ENCODE results near the gene ARMC2. TPM values are rescaled to one million over a fixed set of nuclear protein-coding genes. Genes with fewer than 3 reads are reported as not detected.

The ARMC2 gene
- total RNA-seq, 2 experiments from 2014 or later, result 2.6 to 8.4 TPM

- Histone ChIP-seq H4K20me1 (ENCODE audit: insufficient read depth, low read length) (no peaks in the 10 kb centered on the region), H3K4me2 (ENCODE audit: low read length) (no peak overlapping the region), H3K27ac (ENCODE audit: low read depth, low read length, poor library complexity, severe bottlenecking) (no peak overlapping the region), H3K36me3 (ENCODE audit: insufficient read depth, low read length) (no peaks in the 10 kb centered on the region), H2AFZ (ENCODE audit: low read length) (no peak overlapping the region), H3K9me3 (ENCODE audit: low read length) (no peaks in the 10 kb centered on the region), H3K4me3 (ENCODE audit: low read depth, low read length, poor library complexity, severe bottlenecking) (no peak overlapping the region), H3K79me2 (ENCODE audit: insufficient read depth, low read depth, low read length) (no peaks in the 10 kb centered on the region), H3K9me2 (ENCODE audit: insufficient read depth, low read length) (no peaks in the 10 kb centered on the region), H3K4me1 (ENCODE audit: insufficient read depth, low read length, poor library complexity, severe bottlenecking) (peaks cover 8% of the 10 kb centered on the region)
- no TSS peak for BruUV-seq (replicated peaks)
- ChIA-PET POLR2A (interaction anchor here (0.8 to 1.9 kb wide), 6 partner anchors 8 to 111 kb away, joined by 3 to 4 read pairs (median 3); no protein-coding TSS in a partner anchor), CTCF (ENCODE audit: unreplicated experiment) (interaction anchor here (0.9 kb wide), 1 partner anchor 8 kb away, joined by 3 read pairs; no protein-coding TSS in a partner anchor)
- DNase-seq (ENCODE audit: low spot score), result no peak
- TF ChIP-seq, protein P1, sequence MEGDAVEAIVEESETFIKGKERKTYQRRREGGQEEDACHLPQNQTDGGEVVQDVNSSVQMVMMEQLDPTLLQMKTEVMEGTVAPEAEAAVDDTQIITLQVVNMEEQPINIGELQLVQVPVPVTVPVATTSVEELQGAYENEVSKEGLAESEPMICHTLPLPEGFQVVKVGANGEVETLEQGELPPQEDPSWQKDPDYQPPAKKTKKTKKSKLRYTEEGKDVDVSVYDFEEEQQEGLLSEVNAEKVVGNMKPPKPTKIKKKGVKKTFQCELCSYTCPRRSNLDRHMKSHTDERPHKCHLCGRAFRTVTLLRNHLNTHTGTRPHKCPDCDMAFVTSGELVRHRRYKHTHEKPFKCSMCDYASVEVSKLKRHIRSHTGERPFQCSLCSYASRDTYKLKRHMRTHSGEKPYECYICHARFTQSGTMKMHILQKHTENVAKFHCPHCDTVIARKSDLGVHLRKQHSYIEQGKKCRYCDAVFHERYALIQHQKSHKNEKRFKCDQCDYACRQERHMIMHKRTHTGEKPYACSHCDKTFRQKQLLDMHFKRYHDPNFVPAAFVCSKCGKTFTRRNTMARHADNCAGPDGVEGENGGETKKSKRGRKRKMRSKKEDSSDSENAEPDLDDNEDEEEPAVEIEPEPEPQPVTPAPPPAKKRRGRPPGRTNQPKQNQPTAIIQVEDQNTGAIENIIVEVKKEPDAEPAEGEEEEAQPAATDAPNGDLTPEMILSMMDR (conservative IDR thresholded peaks at IDR 0.05; ENCODE audit: low read length), result no peak
- TF ChIP-seq EZH2phosphoT487 (IDR thresholded peaks at IDR 0.05; ENCODE audit: borderline replicate concordance, low read depth, low read length), result no peak
- intact Hi-C loops (cut with micrococcal nuclease; ENCODE audit: unreplicated experiment), result no loop called here
Measured at GRCh38 chr6:108955329-108955949, 107.2 kb downstream of the ARMC2 start.

DNA sequence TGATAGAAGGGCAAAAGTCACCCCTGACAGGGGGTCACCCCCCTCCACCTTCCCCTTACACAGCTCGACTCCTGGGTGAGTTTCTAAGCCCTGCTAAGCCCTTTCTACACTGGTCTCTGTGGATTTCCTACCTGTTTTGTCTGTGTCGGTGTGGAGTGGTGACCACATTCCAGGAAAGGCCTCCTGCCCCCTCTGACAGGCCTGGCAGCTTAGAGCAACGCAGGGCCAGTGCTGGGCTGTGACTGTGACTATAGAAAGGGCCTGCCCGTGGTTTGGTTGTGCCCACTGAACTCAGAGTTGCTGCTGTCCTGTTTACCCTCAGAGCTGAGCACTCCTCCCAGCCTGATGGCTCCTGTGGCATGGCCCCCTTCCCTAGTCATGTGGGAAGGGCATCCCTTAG, 109.0 kb downstream of the ARMC2 start:
- H4K20me1 ChIP-seq (ENCODE audit: insufficient read depth, low read length), result no peaks in the 10 kb centered on the region
- no peaks in the 10 kb centered on the region for H3K36me3 ChIP-seq (ENCODE audit: insufficient read depth, low read length)
- peaks cover 8% of the 10 kb centered on the region for H3K4me1 ChIP-seq (ENCODE audit: insufficient read depth, low read length, poor library complexity, severe bottlenecking)
- no peaks in the 10 kb centered on the region for H3K9me2 ChIP-seq (ENCODE audit: insufficient read depth, low read length)
- H3K79me2 ChIP-seq (ENCODE audit: insufficient read depth, low read depth, low read length), result no peaks in the 10 kb centered on the region
- ChIA-PET CTCF (ENCODE audit: unreplicated experiment) (interaction anchor here (1.1 kb wide), 1 partner anchor 14 kb away, joined by 4 read pairs; no protein-coding TSS in a partner anchor), POLR2A (no interaction called here)
- no peak overlapping the region for H3K4me3 ChIP-seq (ENCODE audit: low read depth, low read length, poor library complexity, severe bottlenecking)
- BruUV-seq (replicated peaks), result no TSS peak
- intact Hi-C loops (cut with micrococcal nuclease; ENCODE audit: unreplicated experiment), result no loop called here
- no peak for DNase-seq (ENCODE audit: low spot score)
- no peak overlapping the region for H3K27ac ChIP-seq (ENCODE audit: low read depth, low read length, poor library complexity, severe bottlenecking)
- H2AFZ ChIP-seq (ENCODE audit: low read length), result no peak overlapping the region
- no peak for TF ChIP-seq EZH2phosphoT487 (IDR thresholded peaks at IDR 0.05; ENCODE audit: borderline replicate concordance, low read depth, low read length)
- TF ChIP-seq, protein P1 (conservative IDR thresholded peaks at IDR 0.05; ENCODE audit: low read length), result no peak
- no peak overlapping the region for H3K4me2 ChIP-seq (ENCODE audit: low read length)
- no peaks in the 10 kb centered on the region for H3K9me3 ChIP-seq (ENCODE audit: low read length)

Measured in OCI-LY7 (cell line).